Measurements from ENCODE around the gene UGDH.

- TF ChIP-seq ATF3 (IDR thresholded peaks at IDR 0.05): no peak
- TF ChIP-seq ATF3 (CRISPR knock-in tag; conservative IDR thresholded peaks at IDR 0.05): no peak
- TF ChIP-seq CBFB (CRISPR knock-in tag; IDR thresholded peaks at IDR 0.05): no peak
- TF ChIP-seq REST (IDR thresholded peaks at IDR 0.05; ENCODE audit: borderline replicate concordance): no peak
- no peak for TF ChIP-seq REST (CRISPR knock-in tag; IDR thresholded peaks at IDR 0.05; ENCODE audit: low read depth)
- no peak for TF ChIP-seq CTCF (IDR thresholded peaks at IDR 0.05 in 2 of 3, conservative IDR thresholded peaks at IDR 0.05 in 1 of 3; ENCODE audit: insufficient read depth in 2 of 3, low read depth in 1 of 3, low read length in 3 of 3)
- TF ChIP-seq TSHZ1 (CRISPR knock-in tag; IDR thresholded peaks at IDR 0.05): no peak
- TF ChIP-seq MITF (IDR thresholded peaks at IDR 0.05): no peak
- TF ChIP-seq FOXP1 (CRISPR knock-in tag; IDR thresholded peaks at IDR 0.05): no peak
- TF ChIP-seq, protein P1, sequence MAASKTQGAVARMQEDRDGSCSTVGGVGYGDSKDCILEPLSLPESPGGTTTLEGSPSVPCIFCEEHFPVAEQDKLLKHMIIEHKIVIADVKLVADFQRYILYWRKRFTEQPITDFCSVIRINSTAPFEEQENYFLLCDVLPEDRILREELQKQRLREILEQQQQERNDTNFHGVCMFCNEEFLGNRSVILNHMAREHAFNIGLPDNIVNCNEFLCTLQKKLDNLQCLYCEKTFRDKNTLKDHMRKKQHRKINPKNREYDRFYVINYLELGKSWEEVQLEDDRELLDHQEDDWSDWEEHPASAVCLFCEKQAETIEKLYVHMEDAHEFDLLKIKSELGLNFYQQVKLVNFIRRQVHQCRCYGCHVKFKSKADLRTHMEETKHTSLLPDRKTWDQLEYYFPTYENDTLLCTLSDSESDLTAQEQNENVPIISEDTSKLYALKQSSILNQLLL (CRISPR knock-in tag; IDR thresholded peaks at IDR 0.05; ENCODE audit: borderline replicate concordance): no peak
- TF ChIP-seq FOS (IDR thresholded peaks at IDR 0.05; ENCODE audit: extremely low read depth, insufficient read length): no peak
- TF ChIP-seq POLR2AphosphoS5 (IDR thresholded peaks at IDR 0.05; ENCODE audit: control insufficient read depth, insufficient read depth, low read depth, low read length): no peak
Measured at GRCh38 chr4:39476187-39476895, 50.9 kb downstream of the UGDH start.
